Measurements from ENCODE around the gene ZNF146.
"Not testable (repeated sequence)": the region's sequence is repeated elsewhere in the genome, so short reads cannot be mapped to it uniquely, and the experiment has no call there.

Gene ZNF146

GRCh38 chr19:36214386-36215275 lies at the start of gene ZNF146, which contains the start of gene ZNF565:
TSS of gene ZNF146 (plus strand) at chr19:36215106. CDS start at chr19:36236441, 21,335 bp downstream.
TSS of gene ZNF565 (minus strand) at chr19:36214665. CDS start at chr19:36201985, 12,680 bp downstream.
- peak; percentile 99 for DNase-seq (ENCODE audit: low read depth)

GRCh38 chr19:36169084-36169760 lies 45.7 kb upstream of the ZNF146 start:
- no peak for TF ChIP-seq CTCF (conservative IDR thresholded peaks at IDR 0.05; ENCODE audit: low read length)
- DNase-seq (ENCODE audit: low read depth), result no peak
- no peak overlapping the region for H3K4me3 ChIP-seq (ENCODE audit: low read length)

More at GRCh38 chr19:36214386-36215275, at the start of gene ZNF146, which contains the start of gene ZNF565:
- TF ChIP-seq CTCF (conservative IDR thresholded peaks at IDR 0.05; ENCODE audit: low read length), result 0 out of 2 replicates have a peak, but pooled peaks have one; percentile 10
- H3K4me3 ChIP-seq (ENCODE audit: low read length), result peak within 1 kb of the TSS; percentile 99

GRCh38 chr19:36172852-36173251 lies 42.1 kb upstream of the ZNF146 start:
- no peak overlapping the region for H3K4me3 ChIP-seq (ENCODE audit: low read length)
- DNase-seq (ENCODE audit: low read depth), result no peak
- TF ChIP-seq CTCF (conservative IDR thresholded peaks at IDR 0.05; ENCODE audit: low read length), result no peak

GRCh38 chr19:36173846-36174245 lies 41.1 kb upstream of the ZNF146 start:
- not testable (repeated sequence) for DNase-seq (ENCODE audit: low read depth); H3K4me3 ChIP-seq (ENCODE audit: low read length)

GRCh38 chr19:36179077-36179476 lies 35.8 kb upstream of the ZNF146 start:
- not testable (repeated sequence) for DNase-seq (ENCODE audit: low read depth); H3K4me3 ChIP-seq (ENCODE audit: low read length)

- peak; percentile 25 for DNase-seq (ENCODE audit: low read depth)
- TF ChIP-seq CTCF (conservative IDR thresholded peaks at IDR 0.05; ENCODE audit: low read length), result no peak
- no peak overlapping the region for H3K4me3 ChIP-seq (ENCODE audit: low read length)
Measured at GRCh38 chr19:36182612-36183244, 32.2 kb upstream of the ZNF146 start.

DNA sequence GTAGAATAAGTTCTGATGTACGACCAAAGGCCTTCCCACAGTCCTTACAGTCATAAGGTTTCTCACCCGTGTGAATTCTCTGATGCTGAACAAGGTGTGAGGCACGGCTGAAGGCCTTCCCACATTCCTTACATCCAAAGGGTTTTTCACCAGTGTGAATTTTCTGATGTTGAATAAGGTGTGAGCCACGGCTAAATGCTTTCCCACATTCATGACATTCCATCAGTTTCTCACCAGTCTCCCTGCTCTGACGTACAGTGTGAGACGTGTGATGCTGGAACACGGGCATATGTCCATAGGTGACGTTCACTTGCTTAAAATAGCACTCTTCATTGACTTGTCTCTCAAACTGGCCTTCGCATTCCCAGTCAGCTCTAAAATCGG lies 31.7 kb upstream of the ZNF146 start:
- no peak overlapping the region for H3K4me3 ChIP-seq (ENCODE audit: low read length)
- TF ChIP-seq CTCF (conservative IDR thresholded peaks at IDR 0.05; ENCODE audit: low read length), result no peak
- DNase-seq (ENCODE audit: low read depth), result peak; percentile 3

DNA sequence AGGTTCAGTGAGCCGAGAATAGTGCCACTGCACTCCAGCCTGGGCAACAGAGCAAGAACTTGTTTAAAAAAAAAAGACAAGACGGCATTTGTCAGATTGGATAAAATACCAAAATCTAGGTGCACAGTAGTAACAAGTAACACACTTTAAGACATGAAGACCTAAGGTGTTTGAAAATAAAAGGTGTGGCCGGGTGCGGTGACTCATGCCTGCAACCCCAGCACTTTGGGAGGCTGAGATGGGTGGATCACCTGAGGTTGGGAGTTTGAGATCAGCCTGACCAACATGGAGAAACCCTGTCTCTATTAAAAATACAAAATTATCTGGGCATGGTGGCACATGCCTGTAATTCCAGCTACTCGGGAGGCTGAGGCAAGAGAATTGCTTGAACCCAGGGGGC lies 28.2 kb upstream of the ZNF146 start:
- H3K4me3 ChIP-seq (ENCODE audit: low read length); DNase-seq (ENCODE audit: low read depth): not testable (repeated sequence)
